ENCODE results near the gene VTI1A.

VTI1A gene

DNA sequence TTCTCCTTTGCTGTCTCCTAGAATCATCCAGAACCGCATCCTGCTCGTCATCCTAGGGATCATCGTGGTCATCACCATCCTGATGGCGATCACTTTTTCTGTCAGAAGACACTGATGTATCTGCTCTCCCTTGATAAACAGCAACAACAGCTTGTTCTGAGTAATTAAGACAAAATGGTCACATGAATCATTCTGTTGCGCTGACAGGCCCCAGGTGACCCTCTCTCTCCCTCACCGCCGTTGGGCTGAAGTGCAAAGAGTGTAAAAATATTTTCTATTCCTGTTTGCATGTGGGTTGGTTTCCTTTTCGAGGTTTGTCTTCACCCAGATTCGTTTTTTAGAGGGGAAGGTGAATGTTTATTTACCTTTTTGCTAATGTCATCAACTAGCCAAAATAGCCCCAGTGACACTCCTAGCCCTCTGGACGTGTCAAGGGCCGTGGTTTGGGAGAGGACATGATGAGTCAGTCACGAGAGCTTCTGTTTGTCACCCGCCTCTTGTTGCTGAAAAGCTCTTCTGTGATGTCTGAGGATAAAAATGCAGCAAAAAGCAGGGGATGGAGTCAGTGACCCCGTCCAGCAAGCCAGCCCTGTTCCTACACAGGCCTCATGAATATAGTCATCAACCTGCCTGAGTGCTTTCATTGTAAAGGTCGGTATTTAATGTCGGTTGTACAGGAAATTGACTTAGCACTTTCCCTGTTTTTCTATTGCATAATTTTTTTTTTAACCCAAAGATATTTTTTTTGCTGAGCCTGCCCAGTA lies 368.4 kb downstream of the VTI1A start:
- no peak for DNase-seq

DNA sequence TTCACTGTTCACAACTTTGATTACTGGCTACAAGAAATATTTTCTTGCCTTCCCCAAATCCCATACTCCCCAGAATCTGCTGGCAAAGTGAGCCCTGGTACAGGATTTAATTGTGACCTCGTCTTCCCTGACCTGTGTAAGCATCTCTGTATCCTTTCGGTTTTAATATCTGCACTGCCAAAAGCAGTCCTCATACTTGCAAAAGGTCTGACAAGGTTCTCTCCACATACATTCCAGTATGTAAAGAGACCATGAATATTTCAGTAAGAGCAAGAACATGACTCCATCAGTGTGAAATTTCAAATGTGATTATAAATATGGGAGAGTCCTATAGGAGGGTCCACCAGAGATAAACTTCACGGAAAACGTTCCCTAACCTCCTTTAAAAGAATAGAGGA lies 369.0 kb downstream of the VTI1A start:
- DNase-seq = no peak

GRCh38 chr10:112816891-112817290 lies 369.9 kb downstream of the VTI1A start:
- no peak for DNase-seq

- DNase-seq = no peak
These were observed 371.2 kb downstream of the VTI1A start for GRCh38 chr10:112817981-112818777.

DNA sequence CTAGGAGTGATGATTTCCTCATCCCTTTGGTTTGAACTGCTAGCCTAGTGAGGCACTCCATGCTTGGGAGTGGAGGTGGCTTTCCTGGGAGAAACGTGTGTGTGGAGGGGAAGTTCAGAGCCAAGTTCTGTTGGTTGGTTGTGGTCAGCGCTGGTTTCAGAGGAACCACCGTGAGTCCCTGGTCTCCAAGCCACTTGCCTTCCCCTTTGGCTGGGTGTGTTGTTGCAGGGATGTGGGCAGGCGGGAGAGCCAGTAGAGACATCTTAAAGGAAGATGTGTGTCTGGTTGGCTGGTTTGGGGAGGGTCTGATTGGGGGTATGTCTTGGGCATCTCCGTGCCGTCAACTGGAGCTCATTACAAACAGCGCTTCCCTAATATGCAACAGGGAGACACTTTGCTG lies 372.2 kb downstream of the VTI1A start:
- DNase-seq = no peak

DNA sequence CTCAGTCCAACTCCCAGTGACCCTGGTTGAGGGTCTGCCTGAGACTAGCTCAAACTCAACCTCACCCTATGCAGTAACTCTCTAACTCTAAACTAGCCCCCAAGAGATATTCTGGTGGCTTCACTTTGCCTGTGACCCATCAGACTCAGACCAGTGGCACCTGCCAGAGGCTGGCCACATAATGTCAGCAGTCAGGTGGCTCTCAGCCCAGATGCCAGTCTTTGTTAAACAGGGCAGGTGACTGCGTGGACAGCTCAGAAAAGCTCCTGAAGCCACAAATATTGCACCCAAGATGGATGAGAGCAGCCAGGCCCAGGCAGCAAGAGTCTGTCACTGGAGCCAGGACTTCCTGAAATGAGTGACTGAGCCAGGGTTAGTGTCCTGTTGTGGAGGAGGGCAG lies 373.3 kb downstream of the VTI1A start:
- DNase-seq = no peak

DNA sequence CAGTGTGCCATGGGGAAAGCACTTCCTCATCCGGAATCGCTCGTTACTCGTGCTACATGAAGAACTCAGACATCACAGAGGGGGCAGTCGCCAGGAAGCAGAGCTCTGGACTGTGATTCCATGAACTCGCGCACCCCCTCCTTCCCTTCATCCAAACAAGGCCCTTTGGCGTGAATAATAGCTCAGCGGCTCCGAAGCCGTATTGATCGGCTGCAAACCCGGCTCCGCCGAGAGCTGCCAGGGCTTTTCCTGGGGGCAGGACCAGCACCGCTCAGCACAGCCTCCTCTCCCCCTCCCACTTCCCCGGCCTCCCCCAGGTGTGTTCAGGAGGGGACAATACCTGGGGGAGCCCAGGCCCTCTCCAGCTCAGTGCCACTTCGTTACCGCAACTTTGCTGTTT lies 374.0 kb downstream of the VTI1A start:
- DNase-seq = no peak

DNA sequence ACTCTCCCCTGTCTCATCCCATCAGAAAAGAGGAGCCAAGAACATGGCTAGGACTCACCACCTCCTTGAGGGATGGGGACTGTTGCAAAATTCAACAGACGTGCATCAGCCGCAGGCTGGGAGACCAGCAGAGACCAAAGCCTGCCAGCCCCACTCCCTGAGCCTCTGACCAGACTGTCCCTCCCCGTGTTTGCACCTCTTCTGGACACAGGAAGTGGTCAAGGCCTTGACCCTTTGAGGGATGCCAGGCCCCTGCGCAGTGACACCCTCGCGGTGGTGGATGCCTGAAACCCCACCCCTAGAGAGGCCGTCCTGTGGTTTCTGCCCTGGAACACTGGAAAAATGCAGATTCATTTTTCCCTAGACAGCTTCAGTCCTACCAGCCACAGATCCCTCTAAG lies 374.6 kb downstream of the VTI1A start:
- no peak for DNase-seq

DNA sequence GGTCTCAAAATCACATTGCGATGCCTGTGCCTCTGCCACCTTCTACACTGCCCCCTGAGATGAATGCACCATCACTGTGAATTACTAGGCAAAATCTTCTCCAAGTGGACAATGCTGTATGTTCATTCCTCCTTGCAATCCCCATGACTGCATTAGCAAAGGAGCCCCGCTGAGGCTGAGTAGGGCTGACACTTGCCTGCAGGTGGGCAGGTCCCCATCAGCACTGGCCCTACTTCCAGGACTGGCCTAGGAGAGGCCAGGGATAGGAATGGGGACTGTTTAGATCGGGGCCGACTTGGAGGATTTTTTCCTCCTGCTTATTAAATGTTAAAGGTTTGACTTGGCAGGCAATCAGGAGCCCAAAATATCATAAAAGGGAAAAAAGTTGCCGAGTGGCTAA lies 376.0 kb downstream of the VTI1A start:
- DNase-seq = no peak

- no peak for DNase-seq
These were observed 376.6 kb downstream of the VTI1A start for GRCh38 chr10:112823604-112824003.

DNA sequence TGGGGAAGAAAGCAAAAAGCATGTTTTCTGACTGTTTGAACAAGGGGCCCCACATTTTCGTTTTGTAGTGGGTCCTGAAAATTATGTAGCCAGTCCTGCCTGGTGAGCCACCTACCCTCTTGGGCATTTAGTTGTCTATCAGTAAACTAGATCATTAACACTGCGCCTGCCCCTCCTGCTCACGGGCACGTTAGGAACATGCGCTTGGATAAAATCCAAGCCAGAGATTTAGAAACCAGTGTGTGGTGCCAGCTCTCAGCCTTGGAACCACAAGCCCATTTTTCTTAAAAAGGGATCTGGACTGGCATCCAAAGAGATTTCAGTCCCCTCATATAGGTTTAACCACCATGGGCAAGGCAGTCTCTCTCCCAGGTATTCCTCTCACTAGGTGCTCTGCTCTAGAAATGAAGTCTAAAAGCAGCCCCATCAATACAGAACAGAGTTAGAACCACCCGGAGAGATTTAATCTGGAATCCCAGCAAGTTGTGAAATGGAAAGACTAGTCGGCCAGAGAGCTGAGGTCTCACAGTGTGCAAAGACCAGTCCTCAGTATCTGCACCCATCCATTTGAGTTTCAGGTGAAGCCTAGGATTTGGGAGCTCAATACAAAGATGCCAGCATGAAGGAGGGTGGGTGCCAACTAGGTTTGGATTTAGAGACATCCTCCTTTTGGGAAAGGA lies 379.1 kb downstream of the VTI1A start:
- DNase-seq = no peak

DNA sequence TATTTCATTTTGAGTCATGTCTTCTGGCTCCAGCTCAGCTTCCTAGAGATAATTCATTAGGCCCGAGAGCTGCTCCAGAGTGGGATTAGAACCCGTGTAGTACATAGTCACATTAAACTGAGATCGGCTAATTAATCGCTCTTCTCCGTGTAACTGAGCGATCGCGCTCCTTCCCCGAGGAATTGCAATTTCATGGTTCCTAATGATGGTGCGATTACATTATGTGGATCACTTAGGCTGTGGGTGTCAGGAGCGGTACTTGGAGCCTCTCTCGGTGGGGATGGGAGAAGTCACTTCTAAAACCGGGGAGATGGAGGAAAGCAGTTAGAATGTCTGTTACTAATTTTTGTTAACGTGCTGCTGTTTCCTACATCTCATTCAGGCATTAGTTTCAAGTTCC lies 380.1 kb downstream of the VTI1A start:
- DNase-seq = no peak

DNA sequence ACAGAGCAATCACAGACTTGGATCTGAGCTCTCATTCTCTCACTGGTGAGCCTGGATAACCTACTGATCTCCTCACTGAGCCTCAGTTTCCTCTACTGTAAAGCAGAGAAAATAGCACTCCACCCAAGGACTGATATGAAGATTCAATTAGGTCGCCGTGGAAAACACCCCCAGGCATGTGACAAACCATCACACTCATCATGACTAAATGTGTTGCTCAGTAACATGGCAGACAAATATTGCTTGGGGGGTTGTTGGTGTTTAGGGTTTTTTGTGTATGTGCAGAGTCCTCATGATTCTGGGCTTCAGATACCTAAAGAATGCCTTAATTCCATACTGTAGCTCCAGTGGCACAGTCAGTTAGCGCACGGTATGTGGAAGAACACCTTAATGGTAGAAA lies 380.9 kb downstream of the VTI1A start:
- DNase-seq = no peak

DNA sequence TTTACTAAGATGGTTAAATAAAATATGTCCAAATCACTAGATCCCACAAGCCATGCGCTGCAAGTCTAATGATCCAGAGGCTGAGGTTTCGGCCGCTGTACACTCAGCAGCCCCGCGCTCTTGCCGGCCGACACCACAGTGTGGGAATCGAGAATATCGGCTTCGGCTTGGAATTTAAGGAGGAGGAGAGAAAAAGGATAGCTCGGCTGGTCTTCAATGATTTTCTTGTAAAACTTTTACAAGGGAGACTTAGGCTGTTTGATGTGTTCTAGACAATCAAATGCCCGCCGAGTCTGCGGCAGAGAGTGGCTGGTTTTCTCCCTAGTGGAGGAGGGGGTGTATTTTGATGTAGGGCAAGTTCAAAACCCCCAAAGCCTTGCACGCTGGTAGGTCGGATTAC lies 384.8 kb downstream of the VTI1A start:
- no peak for DNase-seq

GRCh38 chr10:112832361-112832878 lies 385.4 kb downstream of the VTI1A start:
- no peak for DNase-seq

DNA sequence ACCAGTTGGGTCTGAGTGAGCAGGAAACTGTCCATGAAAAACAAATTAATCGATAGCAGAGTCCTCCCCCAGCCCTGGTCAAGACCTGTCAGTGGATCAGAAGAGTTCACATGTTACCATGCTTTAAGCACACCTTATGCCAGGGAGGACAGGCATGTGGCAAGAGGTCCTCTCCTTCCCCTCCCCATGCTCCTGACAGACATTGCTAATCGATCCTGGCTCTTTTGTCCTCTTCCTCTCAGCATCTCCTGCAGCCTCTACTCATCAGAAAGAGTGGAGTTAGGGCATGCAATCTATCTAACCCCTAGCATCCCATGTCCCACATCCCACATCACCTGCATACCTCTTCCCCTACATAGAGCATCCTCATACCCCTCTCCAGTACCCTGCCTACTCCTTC lies 385.9 kb downstream of the VTI1A start:
- DNase-seq = no peak

DNA sequence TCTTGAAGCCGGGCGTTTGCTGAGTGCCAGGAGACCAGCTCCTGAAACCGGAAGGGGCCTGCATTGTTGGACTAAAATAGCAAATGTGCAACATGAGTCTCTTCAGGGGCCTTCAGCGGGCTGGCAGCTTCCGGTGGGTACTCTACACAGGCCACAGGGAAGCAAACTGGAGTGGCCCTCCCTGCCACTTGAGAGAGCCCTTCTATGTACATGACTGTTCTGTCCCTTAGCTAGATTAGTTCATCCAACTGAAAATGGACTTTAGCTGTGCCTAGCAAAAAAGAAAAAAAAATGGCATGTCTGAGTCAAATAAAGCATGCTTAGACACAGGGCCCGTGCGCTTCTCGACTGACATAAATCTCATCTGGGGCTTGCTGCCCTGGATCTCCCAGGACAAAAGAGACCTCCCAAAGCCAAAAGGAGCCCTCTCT lies 387.8 kb downstream of the VTI1A start:
- DNase-seq = no peak

DNA sequence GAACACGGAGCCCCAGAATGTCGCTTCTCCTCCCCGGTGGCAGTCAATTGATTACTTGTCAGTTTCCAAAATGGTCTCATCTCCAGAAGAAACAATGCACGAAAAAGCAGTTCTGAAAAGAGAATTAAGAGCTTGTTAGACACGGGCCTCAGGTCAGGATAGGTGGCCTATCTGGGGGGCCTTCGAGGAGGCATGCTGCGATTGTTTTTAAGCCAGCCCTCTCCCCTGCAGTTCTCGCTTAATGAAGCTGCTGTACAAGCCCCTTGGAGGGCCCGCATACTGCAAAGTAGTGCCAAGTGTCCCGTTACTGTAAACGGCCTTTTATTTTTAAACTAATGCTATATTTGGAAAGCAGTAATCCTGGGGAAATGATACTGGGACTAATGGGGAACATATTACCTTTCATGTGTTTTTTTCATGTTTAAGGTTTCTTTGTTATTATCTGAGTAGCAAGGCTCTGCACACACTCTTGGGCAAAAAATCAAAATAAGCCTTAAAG lies 388.3 kb downstream of the VTI1A start:
- no peak for DNase-seq

DNA sequence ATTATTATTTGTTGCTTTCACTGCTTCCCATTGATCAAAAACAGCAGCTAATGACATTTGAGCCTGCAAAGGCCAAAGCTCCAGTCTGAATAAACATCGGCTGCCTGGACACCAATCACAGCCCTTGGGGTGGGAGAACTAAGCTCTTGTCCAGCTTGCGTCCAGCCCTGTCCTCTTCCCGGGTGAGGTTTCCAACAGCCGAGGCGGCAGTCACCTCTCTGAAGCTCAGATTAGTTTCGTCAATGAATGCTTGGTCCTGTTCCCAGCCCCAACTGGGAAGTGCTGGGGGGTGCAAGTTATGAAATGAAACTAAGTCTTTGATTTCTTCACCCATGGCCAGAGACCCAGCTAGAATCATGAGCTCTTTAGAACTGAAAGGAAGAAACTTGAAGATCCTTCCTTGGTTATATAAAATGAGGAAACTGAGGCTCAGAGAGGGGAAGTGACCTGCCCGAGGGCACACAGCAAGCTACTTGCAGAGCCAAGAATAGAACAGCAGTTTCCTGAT lies 389.0 kb downstream of the VTI1A start:
- DNase-seq = no peak

DNA sequence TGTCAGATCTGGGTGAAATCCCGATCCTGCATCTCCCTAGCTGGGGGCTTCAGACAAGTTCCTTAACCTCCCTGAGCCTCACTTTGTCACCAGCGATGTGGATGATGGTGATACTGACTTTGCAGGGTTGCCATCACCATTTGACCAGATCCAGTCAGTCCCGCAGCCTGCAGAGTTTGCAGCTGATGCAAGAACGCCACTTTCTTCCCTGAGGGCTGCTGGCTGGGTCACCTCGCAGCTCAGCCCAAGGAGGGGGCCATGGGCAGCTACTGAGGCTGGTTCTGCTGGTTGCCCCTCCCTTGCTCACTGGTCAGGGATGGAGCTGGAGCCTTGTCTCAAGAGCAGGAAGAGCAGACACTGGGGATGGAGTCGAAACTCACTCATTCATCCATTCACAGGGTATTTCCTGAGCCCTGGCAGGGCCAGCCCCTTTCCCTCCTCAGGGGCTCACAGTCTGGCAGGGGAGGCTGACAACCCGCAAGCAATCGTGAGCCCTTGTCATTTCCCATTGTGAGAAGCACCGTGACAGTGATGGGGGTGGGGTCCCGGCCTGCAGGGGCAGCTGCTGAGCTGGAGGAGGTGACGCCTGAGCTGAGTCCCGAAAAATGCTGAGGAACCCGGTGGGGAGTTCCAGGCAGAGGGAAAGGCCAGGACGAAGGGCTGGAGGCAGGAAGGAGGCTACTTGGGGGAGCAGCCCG lies 391.9 kb downstream of the VTI1A start:
- no peak for DNase-seq

DNA sequence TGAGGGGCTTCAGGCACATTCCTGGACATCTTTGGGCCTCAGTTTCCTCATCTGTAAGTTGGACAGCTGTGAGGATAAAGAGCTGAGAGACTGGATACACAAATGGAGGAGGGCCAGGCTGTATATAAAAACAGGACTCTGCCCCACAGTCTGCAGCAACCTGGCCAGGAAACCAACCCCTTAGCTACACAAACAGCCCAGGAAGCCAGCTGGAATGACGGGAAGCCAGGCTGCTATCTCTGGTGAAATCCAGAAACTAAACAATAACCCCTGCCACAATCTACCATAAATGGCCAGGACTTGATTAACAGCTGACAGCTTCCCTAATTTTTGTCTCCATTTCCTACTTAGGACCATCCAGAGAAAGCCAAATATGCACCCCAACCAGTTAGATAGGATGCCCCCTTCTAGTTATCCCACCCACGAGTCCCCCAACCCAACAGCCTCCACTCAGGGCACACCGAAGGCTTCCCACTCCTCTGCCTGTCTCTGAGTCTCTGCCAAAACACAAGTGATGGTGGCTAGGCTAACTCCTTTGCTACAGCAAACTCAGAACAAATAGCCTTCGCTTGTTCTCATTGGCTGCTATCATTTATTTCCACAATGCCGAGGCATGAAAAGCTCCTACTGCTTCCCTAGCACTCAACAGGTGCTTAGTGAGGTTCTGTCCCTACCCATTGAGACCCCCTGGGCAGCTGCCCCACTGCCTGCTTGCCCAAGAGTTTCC lies 393.1 kb downstream of the VTI1A start:
- DNase-seq = no peak

DNA sequence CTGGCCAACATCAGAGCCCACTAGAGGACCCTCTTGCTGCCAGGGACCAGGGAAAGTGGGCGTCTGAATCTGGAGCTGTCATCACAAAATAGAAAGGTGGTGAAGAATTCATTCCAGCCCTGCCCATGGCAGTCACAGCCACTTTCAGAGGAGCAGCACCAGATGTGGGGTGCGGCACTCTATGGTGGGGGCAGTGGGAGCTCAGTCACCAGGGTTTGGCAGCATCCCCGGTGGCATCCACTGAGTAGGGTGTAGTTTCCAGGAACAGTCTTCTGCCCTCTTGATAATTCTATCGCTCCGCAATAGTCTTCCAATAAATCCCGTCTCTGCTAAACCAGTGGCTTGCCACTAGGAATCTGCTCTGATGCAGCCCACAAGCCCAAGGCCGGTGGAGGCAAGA lies 394.5 kb downstream of the VTI1A start:
- no peak for DNase-seq

Measured in activated CD4-positive, alpha-beta T cell treated with anti-CD3 and anti-CD28 coated beads, Interleukin-2, amount 50 U/mL, for 1 hour (primary cell).